ENCODE data around the gene CHST15.

DNA sequence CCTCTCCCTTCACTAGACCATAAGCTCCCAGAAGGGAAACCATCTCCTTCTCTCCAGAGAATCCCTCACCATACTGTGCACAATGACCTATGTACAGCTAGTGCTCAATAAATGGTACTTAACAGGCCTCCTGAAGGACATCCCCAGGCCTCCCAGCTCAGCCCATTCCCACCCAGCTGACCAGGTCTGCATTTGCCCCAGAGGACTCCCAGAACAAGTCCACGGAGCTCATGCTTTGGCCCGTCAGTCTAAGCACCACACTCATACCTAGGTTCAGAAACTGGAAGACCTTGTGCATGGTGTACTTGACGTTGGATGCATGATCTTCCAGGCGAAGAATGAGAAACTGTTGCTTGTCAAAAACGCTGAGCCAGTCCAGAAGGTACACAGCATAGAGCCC lies 81.3 kb downstream of the CHST15 start:
- TF ChIP-seq, protein P1, sequence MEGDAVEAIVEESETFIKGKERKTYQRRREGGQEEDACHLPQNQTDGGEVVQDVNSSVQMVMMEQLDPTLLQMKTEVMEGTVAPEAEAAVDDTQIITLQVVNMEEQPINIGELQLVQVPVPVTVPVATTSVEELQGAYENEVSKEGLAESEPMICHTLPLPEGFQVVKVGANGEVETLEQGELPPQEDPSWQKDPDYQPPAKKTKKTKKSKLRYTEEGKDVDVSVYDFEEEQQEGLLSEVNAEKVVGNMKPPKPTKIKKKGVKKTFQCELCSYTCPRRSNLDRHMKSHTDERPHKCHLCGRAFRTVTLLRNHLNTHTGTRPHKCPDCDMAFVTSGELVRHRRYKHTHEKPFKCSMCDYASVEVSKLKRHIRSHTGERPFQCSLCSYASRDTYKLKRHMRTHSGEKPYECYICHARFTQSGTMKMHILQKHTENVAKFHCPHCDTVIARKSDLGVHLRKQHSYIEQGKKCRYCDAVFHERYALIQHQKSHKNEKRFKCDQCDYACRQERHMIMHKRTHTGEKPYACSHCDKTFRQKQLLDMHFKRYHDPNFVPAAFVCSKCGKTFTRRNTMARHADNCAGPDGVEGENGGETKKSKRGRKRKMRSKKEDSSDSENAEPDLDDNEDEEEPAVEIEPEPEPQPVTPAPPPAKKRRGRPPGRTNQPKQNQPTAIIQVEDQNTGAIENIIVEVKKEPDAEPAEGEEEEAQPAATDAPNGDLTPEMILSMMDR (IDR thresholded peaks at IDR 0.05), result no peak
- TF ChIP-seq POLR2A (IDR thresholded peaks at IDR 0.05), result no peak
